Osteoblast (primary cell): Measurements from ENCODE around the gene IKZF5. TPM values are rescaled to one million over a fixed set of nuclear protein-coding genes. Genes with fewer than 3 reads are reported as not detected.

Experiments used
- DNase-seq: peaks from one replicate; pipeline ENCODE4 v3.0.0; 2011; ENCODE audit warnings: low spot score, mixed read lengths; ENCODE audit not compliant: insufficient read length; ENCODE audit errors: missing footprints
- H2AFZ ChIP-seq: 2 replicates; pipeline ENCODE4 v1.6.0; 2011; ENCODE audit warnings: mild to moderate bottlenecking, low read length
- H3K27ac ChIP-seq: 2 replicates; pipeline ENCODE4 v1.5.1; 2011; ENCODE audit warnings: mild to moderate bottlenecking, low read depth, low read length, moderate library complexity
- H3K27me3 ChIP-seq: 2 replicates; pipeline ENCODE4 v1.6.0; 2012; ENCODE audit warnings: mild to moderate bottlenecking, control low read depth, inconsistent platforms, low read length, moderate library complexity; ENCODE audit not compliant: insufficient read depth
- H3K36me3 ChIP-seq: 2 replicates; pipeline ENCODE4 v1.5.1; 2011; ENCODE audit warnings: mild to moderate bottlenecking, low read length, control low read depth, moderate library complexity; ENCODE audit not compliant: insufficient read depth
- H3K4me1 ChIP-seq: 2 replicates; pipeline ENCODE4 v1.5.1; 2011; ENCODE audit warnings: mild to moderate bottlenecking, low read length, control low read depth, moderate library complexity; ENCODE audit not compliant: insufficient read depth
- H3K4me2 ChIP-seq: 2 replicates; pipeline ENCODE4 v1.6.0; 2011; ENCODE audit warnings: mild to moderate bottlenecking, low read length; ENCODE audit not compliant: insufficient read depth
- H3K4me3 ChIP-seq: fragments of 200-600 bp; sonication (generic); 3 replicates; pipeline ENCODE4 v1.5.1; 2012; ENCODE audit warnings: mild to moderate bottlenecking, low read length, inconsistent platforms; ENCODE audit not compliant: insufficient read depth
- H3K79me2 ChIP-seq: 2 replicates; pipeline ENCODE4 v1.6.0; 2012; ENCODE audit warnings: mild to moderate bottlenecking, low read length, control low read depth, inconsistent platforms; ENCODE audit not compliant: insufficient read depth
- H3K9me3 ChIP-seq: 2 replicates; pipeline ENCODE4 v1.5.1; 2011; ENCODE audit warnings: low read depth, low read length, control low read depth
- H4K20me1 ChIP-seq: 2 replicates; pipeline ENCODE4 v1.6.0; 2012; ENCODE audit warnings: mild to moderate bottlenecking, low read length, control low read depth; ENCODE audit not compliant: insufficient read depth
- total RNA-seq: library from RNA; depleted of rRNA; stranded (reverse); fragments of >200 nt; gene quantifications from 2 replicates; pipeline ENCODE4 v1.2.3, GENCODE V29; 2012
- TF ChIP-seq, protein P1 (sequence below): IDR thresholded peaks from 2 replicates; pipeline ENCODE4 v1.5.1; 2011; ENCODE audit warnings: mild to moderate bottlenecking, low read depth, low read length, moderate library complexity; ENCODE audit errors: extremely low read depth

The IKZF5 gene
- total RNA-seq, 1 donor = 6.2 TPM

GRCh38 chr10:122983898-122984297 lies 24.7 kb downstream of the IKZF5 start:
- peak; percentile 30 for DNase-seq
- Histone ChIP-seq H3K9me3 (no peaks in the 10 kb centered on the region), H3K36me3 (peaks cover 5% of the 10 kb centered on the region), H3K4me1 (peaks cover 8% of the 10 kb centered on the region), H4K20me1 (no peaks in the 10 kb centered on the region), H3K4me3 (no peak overlapping the region), H3K79me2 (peaks cover 4% of the 10 kb centered on the region), H3K27ac (no peak overlapping the region), H2AFZ (no peak overlapping the region), H3K27me3 (no peaks in the 10 kb centered on the region), H3K4me2 (no peak overlapping the region)
- TF ChIP-seq, protein P1, sequence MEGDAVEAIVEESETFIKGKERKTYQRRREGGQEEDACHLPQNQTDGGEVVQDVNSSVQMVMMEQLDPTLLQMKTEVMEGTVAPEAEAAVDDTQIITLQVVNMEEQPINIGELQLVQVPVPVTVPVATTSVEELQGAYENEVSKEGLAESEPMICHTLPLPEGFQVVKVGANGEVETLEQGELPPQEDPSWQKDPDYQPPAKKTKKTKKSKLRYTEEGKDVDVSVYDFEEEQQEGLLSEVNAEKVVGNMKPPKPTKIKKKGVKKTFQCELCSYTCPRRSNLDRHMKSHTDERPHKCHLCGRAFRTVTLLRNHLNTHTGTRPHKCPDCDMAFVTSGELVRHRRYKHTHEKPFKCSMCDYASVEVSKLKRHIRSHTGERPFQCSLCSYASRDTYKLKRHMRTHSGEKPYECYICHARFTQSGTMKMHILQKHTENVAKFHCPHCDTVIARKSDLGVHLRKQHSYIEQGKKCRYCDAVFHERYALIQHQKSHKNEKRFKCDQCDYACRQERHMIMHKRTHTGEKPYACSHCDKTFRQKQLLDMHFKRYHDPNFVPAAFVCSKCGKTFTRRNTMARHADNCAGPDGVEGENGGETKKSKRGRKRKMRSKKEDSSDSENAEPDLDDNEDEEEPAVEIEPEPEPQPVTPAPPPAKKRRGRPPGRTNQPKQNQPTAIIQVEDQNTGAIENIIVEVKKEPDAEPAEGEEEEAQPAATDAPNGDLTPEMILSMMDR = no peak

DNA sequence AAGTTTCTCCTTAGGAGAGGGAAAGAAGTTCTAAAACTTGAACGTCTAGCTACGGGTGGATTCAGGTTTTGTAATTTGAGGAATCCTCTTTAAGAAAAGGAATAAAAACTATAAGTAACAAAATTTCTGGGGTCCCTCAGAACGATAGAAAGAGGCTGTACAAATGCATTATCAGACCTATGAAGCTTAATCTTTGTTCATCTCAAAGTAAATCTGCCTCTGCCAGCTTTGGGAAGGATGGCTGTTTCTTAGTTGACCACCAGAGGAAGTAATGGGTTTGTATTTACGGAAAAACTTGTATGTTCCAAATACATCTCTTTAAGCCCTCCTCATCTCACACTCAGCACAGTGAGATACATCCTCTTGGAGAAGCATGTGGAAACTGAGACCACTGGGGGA lies 27.5 kb downstream of the IKZF5 start:
- TF ChIP-seq, protein P1 = peak; percentile 60
- H3K27ac ChIP-seq = no peak overlapping the region

DNA sequence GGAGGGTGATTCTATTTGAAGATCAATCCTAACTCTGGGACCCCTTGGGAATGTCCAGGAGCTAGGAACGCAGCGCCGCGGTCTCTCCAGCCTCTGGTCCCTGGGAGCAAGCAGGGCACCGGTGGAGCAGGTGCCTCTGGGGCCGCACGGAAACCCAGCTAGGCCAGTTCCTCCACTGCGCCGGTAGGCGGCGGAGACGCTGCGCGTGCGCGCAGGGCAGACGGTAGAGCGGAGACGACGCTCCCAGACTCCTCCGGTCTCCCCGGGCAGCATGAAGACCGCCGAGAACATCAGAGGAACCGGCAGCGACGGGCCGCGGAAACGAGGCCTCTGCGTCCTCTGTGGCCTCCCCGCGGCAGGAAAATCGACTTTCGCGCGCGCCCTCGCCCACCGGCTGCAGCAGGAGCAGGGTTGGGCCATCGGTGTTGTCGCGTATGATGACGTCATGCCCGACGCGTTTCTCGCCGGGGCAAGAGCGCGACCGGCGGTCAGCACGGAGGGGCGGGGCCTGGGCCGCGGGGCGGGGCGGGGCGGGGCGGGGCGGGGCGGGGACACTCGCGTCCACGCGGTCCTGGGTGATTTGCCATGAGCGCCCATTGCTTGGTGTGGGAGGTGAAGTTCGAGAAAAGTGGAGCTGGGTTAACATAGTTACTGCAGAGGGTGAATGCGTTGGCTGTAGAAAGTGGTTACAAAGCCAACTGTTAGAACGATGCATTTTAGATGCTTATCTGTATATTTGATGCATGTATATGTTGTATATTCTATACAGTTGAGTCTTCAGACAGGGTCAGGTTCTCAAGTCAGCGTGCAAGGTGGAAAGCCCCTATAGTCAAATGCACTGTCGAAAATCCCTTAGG lies 28.2 kb downstream of the IKZF5 start, which contains the start of gene PSTK:
TSS of gene PSTK (plus strand) at position 193 of the 857 bp plus-strand sequence. CDS start at position 272, 79 bp downstream.
- no peaks in the 10 kb centered on the region for H3K9me3 ChIP-seq
- H3K4me1 ChIP-seq = peaks cover 8% of the 10 kb centered on the region
- peak within 1 kb of the TSS; percentile 88 for H3K27ac ChIP-seq
- DNase-seq = peak; percentile 97
- TF ChIP-seq, protein P1 = peak; percentile 80
- no peaks in the 10 kb centered on the region for H3K27me3 ChIP-seq
- H3K4me3 ChIP-seq = peak within 1 kb of the TSS; percentile 97
- H3K4me2 ChIP-seq = peak within 1 kb of the TSS; percentile 98
- peaks cover 5% of the 10 kb centered on the region for H3K36me3 ChIP-seq
- peaks cover 4% of the 10 kb centered on the region for H3K79me2 ChIP-seq
- H2AFZ ChIP-seq = peak within 1 kb of the TSS; percentile 96
- H4K20me1 ChIP-seq = no peaks in the 10 kb centered on the region

More for the DNA sequence above, 27.5 kb downstream of the IKZF5 start:
- H4K20me1 ChIP-seq = no peaks in the 10 kb centered on the region
- H2AFZ ChIP-seq = peak overlapping the region; percentile 90
- H3K4me3 ChIP-seq = peak overlapping the region; percentile 97
- peaks cover 5% of the 10 kb centered on the region for H3K36me3 ChIP-seq
- peak; percentile 91 for DNase-seq
- H3K9me3 ChIP-seq = no peaks in the 10 kb centered on the region
- H3K4me1 ChIP-seq = peaks cover 8% of the 10 kb centered on the region
- peak overlapping the region; percentile 98 for H3K4me2 ChIP-seq
- H3K27me3 ChIP-seq = no peaks in the 10 kb centered on the region
- peaks cover 4% of the 10 kb centered on the region for H3K79me2 ChIP-seq

DNA sequence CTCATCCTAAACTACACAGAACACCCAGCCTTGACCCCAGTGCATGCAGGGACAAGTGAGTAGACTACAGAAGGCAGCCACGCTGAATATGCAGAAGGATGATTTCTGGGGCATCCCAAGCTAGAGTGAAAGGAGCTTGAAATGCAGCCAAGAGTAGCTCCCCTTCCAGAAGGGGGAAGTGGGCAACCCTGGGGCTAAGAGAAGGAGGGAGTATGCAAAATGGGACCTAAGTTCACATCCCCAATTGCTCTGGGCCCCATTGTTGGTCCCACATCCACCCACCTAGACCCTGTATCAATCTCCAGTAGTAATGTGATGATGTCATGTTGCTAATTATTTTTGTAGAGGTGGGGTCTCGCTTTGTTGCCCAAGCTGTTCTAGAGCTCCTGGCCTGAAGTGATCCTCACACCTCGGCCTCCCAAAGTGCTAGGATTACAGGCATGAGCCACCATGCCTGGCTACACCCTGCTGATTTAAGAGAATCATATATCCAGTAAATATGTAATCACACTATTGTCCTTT lies 34.0 kb downstream of the IKZF5 start:
- Histone ChIP-seq H2AFZ (no peak overlapping the region), H3K9me3 (no peaks in the 10 kb centered on the region), H3K27ac (no peak overlapping the region), H4K20me1 (no peaks in the 10 kb centered on the region), H3K79me2 (no peaks in the 10 kb centered on the region), H3K4me1 (peaks cover under 1% of the 10 kb centered on the region), H3K36me3 (no peaks in the 10 kb centered on the region), H3K27me3 (no peaks in the 10 kb centered on the region), H3K4me2 (no peak overlapping the region), H3K4me3 (no peak overlapping the region)
- TF ChIP-seq, protein P1 = no peak
- no peak for DNase-seq
